H1 (cell line): ENCODE results near the gene JMJD7. TPM values are rescaled to one million over a fixed set of nuclear protein-coding genes. Genes with fewer than 3 reads are reported as not detected.

Source experiments
- CTBP2 ChIP-seq: IDR thresholded peaks from 2 replicates; pipeline ENCODE4 v1.7.0; 2011; ENCODE audit warnings: borderline replicate concordance, mild to moderate bottlenecking, moderate library complexity, mixed read lengths, low read length; ENCODE audit not compliant: insufficient read depth, insufficient read length
- EGR1 ChIP-seq: IDR thresholded peaks from 2 replicates; pipeline ENCODE4 v1.6.1; 2011; ENCODE audit warnings: low read depth, low read length, borderline replicate concordance
- FOSL1 ChIP-seq: IDR thresholded peaks from 2 replicates; pipeline ENCODE4 v1.6.1; 2011; ENCODE audit warnings: mild to moderate bottlenecking, low read depth, low read length, moderate library complexity; ENCODE audit not compliant: insufficient read depth
- NRF1 ChIP-seq: IDR thresholded peaks from 2 replicates; pipeline ENCODE4 v1.6.1; 2011; ENCODE audit warnings: mild to moderate bottlenecking, low read depth, low read length, improper control_type of control experiment
- POU5F1 ChIP-seq: IDR thresholded peaks from 2 replicates; pipeline ENCODE4 v1.6.1; 2011; ENCODE audit warnings: low read depth, mild to moderate bottlenecking, low read length, moderate library complexity
- RAD21 ChIP-seq, 2 experiments: IDR thresholded peaks in 1 of 2; conservative IDR thresholded peaks in 1 of 2; 2 replicates each; pipeline ENCODE4 v1.6.1; 2011; ENCODE audit warnings: low read depth in 2 of 2, low read length in 2 of 2, improper control_type of control experiment in 1 of 2, inconsistent platforms in 1 of 2, mild to moderate bottlenecking in 1 of 2, moderate library complexity in 1 of 2
- SIN3A ChIP-seq, 2 experiments: IDR thresholded peaks in 1 of 2; conservative IDR thresholded peaks in 1 of 2; 2 replicates each; pipeline ENCODE4 v1.6.1; 2011 to 2012; ENCODE audit warnings: low read length in 2 of 2, improper control_type of control experiment in 1 of 2, low read depth in 1 of 2, mild to moderate bottlenecking in 1 of 2
- YY1 ChIP-seq: IDR thresholded peaks from 2 replicates; pipeline ENCODE4 v1.6.1; 2011; ENCODE audit warnings: low read depth, mild to moderate bottlenecking, low read length
- polyA plus RNA-seq, 7 experiments: library from polyadenylated mRNA; depleted of rRNA in 3 of 7; stranded (reverse) in 5 of 7; unstranded in 2 of 7; fragments of >200 nt in 5 of 7; fragments of 200-250 nt in 2 of 7; gene quantifications; 1 replicate in 5 of 7; 2 replicates in 1 of 7; 4 replicates in 1 of 7; pipeline versions ENCODE4 v1.2.1 to v1.2.3, GENCODE V29; 2011 to 2013; ENCODE audit warnings: missing spikeins in 2 of 7, mixed read lengths in 2 of 7
- total RNA-seq: library from RNA; stranded (reverse); fragmentation: NEBNext Ultra II Directional; extraction: Animal tissue kit (Norgen Biotek cat#: 25700); gene quantifications from 2 replicates; pipeline ENCODE4 v1.2.1, GENCODE V29; 2021
- TF ChIP-seq, protein P1 (sequence below): fragments of 300-600 bp; sonication (generic); IDR thresholded peaks from 2 replicates; pipeline ENCODE4 v1.7.1; 2012; ENCODE audit warnings: low read length, moderate library complexity, mild to moderate bottlenecking, inconsistent platforms; ENCODE audit not compliant: insufficient replicate concordance
- TF ChIP-seq, protein P2 (sequence below): IDR thresholded peaks from 2 replicates; pipeline ENCODE4 v1.6.1; 2012; ENCODE audit warnings: inconsistent platforms

JMJD7 gene
- total and polyA plus RNA-seq, 2 of the 8 experiments (the other 6 are each of a cell fraction or from before 2014, with no cell fraction given), result 15.0 to 20.0 TPM

- TF ChIP-seq, protein P1, sequence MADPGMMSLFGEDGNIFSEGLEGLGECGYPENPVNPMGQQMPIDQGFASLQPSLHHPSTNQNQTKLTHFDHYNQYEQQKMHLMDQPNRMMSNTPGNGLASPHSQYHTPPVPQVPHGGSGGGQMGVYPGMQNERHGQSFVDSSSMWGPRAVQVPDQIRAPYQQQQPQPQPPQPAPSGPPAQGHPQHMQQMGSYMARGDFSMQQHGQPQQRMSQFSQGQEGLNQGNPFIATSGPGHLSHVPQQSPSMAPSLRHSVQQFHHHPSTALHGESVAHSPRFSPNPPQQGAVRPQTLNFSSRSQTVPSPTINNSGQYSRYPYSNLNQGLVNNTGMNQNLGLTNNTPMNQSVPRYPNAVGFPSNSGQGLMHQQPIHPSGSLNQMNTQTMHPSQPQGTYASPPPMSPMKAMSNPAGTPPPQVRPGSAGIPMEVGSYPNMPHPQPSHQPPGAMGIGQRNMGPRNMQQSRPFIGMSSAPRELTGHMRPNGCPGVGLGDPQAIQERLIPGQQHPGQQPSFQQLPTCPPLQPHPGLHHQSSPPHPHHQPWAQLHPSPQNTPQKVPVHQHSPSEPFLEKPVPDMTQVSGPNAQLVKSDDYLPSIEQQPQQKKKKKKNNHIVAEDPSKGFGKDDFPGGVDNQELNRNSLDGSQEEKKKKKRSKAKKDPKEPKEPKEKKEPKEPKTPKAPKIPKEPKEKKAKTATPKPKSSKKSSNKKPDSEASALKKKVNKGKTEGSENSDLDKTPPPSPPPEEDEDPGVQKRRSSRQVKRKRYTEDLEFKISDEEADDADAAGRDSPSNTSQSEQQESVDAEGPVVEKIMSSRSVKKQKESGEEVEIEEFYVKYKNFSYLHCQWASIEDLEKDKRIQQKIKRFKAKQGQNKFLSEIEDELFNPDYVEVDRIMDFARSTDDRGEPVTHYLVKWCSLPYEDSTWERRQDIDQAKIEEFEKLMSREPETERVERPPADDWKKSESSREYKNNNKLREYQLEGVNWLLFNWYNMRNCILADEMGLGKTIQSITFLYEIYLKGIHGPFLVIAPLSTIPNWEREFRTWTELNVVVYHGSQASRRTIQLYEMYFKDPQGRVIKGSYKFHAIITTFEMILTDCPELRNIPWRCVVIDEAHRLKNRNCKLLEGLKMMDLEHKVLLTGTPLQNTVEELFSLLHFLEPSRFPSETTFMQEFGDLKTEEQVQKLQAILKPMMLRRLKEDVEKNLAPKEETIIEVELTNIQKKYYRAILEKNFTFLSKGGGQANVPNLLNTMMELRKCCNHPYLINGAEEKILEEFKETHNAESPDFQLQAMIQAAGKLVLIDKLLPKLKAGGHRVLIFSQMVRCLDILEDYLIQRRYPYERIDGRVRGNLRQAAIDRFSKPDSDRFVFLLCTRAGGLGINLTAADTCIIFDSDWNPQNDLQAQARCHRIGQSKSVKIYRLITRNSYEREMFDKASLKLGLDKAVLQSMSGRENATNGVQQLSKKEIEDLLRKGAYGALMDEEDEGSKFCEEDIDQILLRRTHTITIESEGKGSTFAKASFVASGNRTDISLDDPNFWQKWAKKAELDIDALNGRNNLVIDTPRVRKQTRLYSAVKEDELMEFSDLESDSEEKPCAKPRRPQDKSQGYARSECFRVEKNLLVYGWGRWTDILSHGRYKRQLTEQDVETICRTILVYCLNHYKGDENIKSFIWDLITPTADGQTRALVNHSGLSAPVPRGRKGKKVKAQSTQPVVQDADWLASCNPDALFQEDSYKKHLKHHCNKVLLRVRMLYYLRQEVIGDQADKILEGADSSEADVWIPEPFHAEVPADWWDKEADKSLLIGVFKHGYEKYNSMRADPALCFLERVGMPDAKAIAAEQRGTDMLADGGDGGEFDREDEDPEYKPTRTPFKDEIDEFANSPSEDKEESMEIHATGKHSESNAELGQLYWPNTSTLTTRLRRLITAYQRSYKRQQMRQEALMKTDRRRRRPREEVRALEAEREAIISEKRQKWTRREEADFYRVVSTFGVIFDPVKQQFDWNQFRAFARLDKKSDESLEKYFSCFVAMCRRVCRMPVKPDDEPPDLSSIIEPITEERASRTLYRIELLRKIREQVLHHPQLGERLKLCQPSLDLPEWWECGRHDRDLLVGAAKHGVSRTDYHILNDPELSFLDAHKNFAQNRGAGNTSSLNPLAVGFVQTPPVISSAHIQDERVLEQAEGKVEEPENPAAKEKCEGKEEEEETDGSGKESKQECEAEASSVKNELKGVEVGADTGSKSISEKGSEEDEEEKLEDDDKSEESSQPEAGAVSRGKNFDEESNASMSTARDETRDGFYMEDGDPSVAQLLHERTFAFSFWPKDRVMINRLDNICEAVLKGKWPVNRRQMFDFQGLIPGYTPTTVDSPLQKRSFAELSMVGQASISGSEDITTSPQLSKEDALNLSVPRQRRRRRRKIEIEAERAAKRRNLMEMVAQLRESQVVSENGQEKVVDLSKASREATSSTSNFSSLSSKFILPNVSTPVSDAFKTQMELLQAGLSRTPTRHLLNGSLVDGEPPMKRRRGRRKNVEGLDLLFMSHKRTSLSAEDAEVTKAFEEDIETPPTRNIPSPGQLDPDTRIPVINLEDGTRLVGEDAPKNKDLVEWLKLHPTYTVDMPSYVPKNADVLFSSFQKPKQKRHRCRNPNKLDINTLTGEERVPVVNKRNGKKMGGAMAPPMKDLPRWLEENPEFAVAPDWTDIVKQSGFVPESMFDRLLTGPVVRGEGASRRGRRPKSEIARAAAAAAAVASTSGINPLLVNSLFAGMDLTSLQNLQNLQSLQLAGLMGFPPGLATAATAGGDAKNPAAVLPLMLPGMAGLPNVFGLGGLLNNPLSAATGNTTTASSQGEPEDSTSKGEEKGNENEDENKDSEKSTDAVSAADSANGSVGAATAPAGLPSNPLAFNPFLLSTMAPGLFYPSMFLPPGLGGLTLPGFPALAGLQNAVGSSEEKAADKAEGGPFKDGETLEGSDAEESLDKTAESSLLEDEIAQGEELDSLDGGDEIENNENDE, result no peak
- TF ChIP-seq NRF1 (no peak), POU5F1 (no peak), YY1 (no peak), FOSL1 (no peak), RAD21 (IDR thresholded peaks at IDR 0.05 in 1 of 2, conservative IDR thresholded peaks at IDR 0.05 in 1 of 2; ENCODE audit: low read depth in 2 of 2, low read length in 2 of 2) (no peak), SIN3A (conservative IDR thresholded peaks at IDR 0.05 in 1 of 2, IDR thresholded peaks at IDR 0.05 in 1 of 2; ENCODE audit: low read depth in 1 of 2, low read length in 2 of 2) (no peak), EGR1 (no peak), CTBP2 (no peak)
- TF ChIP-seq, protein P2, sequence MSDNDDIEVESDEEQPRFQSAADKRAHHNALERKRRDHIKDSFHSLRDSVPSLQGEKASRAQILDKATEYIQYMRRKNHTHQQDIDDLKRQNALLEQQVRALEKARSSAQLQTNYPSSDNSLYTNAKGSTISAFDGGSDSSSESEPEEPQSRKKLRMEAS, result no peak
Measured at GRCh38 chr15:41801850-41802455, 25.9 kb upstream of the JMJD7 start (continued).
